ENCODE results near the gene TMCO4. TPM values are rescaled to one million over a fixed set of nuclear protein-coding genes. Genes with fewer than 3 reads are reported as not detected.
"Not testable (repeated sequence)": the region's sequence is repeated elsewhere in the genome, so short reads cannot be mapped to it uniquely, and the experiment has no call there.

The TMCO4 gene
- total RNA-seq, 6 experiments from 2014 or later = 6.4 to 13.5 (median 9.8) TPM

GRCh38 chr1:19818324-19818723 is 18.6 kb upstream of the TMCO4 start:
- Histone ChIP-seq H3K36me3 (no peaks in the 10 kb centered on the region), H3K4me3 (no peak overlapping the region), H3K4me1 (peaks cover 0 to 53% (median 22%) of the 10 kb centered on the region in 4 donors), H3K9me3 (no peaks in the 10 kb centered on the region), H3K27ac (peak overlapping the region; percentile 40 to 94 (median 73)), H3K27me3 (no peaks in the 10 kb centered on the region)
- intact Hi-C loops (cut with DNase I) = no loop called here
- DNase-seq = no peak
- 22% methylated on average over 3 of the region's 3 CpGs for WGBS (ENCODE audit: insufficient coverage, low coverage, low lambda C conversion rate, missing lambda C conversion rate)
- TF ChIP-seq POLR2A (IDR thresholded peaks at IDR 0.05) = no peak
- TF ChIP-seq CTCF (IDR thresholded peaks at IDR 0.05) = no peak
- peak in 3 of 4 donors; percentile 1 to 29 (median 19) for ATAC-seq

- Histone ChIP-seq H3K4me1 (peaks cover 0 to 53% (median 22%) of the 10 kb centered on the region in 4 donors), H3K36me3 (no peaks in the 10 kb centered on the region), H3K4me3 (no peak overlapping the region), H3K27ac (peak overlapping the region in 1 of 3 donors; percentile 94), H3K9me3 (no peaks in the 10 kb centered on the region), H3K27me3 (no peaks in the 10 kb centered on the region)
- intact Hi-C loops (cut with DNase I) = no loop called here
- TF ChIP-seq POLR2A (IDR thresholded peaks at IDR 0.05) (no peak), CTCF (IDR thresholded peaks at IDR 0.05) (no peak)
- 78% methylated on average over 5 of the region's 5 CpGs for WGBS (ENCODE audit: insufficient coverage, low coverage, low lambda C conversion rate, missing lambda C conversion rate)
- ATAC-seq (no peak), DNase-seq (no peak)
Measured at GRCh38 chr1:19817160-19817559, 17.4 kb upstream of the TMCO4 start.

- intact Hi-C loops (cut with DNase I); ATAC-seq; DNase-seq; H3K4me3 ChIP-seq; H3K36me3 ChIP-seq; H3K9me3 ChIP-seq; H3K27me3 ChIP-seq: not testable (repeated sequence)
- peak overlapping the region; percentile 78 to 94 (median 83) for H3K27ac ChIP-seq
- whole genome bisulfite sequencing (ENCODE audit: insufficient coverage, low coverage, low lambda C conversion rate, missing lambda C conversion rate) = 70% methylated on average over 1 of the region's 1 CpG
- peaks cover 0 to 53% (median 22%) of the 10 kb centered on the region in 4 donors for H3K4me1 ChIP-seq
Measured at GRCh38 chr1:19816737-19817086, 17.0 kb upstream of the TMCO4 start.

GRCh38 chr1:19815801-19816736 is 16.4 kb upstream of the TMCO4 start:
- intact Hi-C loops (cut with DNase I) = no loop called here
- H3K27ac ChIP-seq = peak overlapping the region; percentile 80 to 94 (median 83)

More at GRCh38 chr1:19815801-19816736, 16.4 kb upstream of the TMCO4 start:
- Histone ChIP-seq H3K4me3 (peak overlapping the region in 2 of 3 donors; percentile 11 to 29), H3K4me1 (peaks cover 0 to 53% (median 22%) of the 10 kb centered on the region in 4 donors), H3K27me3 (no peaks in the 10 kb centered on the region), H3K36me3 (no peaks in the 10 kb centered on the region), H3K9me3 (no peaks in the 10 kb centered on the region)
- 27% methylated on average over 11 of the region's 15 CpGs for WGBS (ENCODE audit: insufficient coverage, low coverage, low lambda C conversion rate, missing lambda C conversion rate)
- TF ChIP-seq POLR2A (IDR thresholded peaks at IDR 0.05) (no peak), CTCF (IDR thresholded peaks at IDR 0.05) (no peak)
- DNase-seq (peak; percentile 89 to 91 (median 91)), ATAC-seq (peak; percentile 36 to 66 (median 52))

Measured in right lobe of liver (tissue), 6 donors.